ENCODE measurements around the gene RASSF9. TPM values are rescaled to one million over a fixed set of nuclear protein-coding genes. Genes with fewer than 3 reads are reported as not detected.
A peak's percentile ranks its signal among the peaks of the same experiment; 100 is the strongest.

Gene RASSF9
- total RNA-seq, result under 1 TPM; 0.37 to 0.63 TPM
- 0.99 TPM for polyA plus RNA-seq (ENCODE audit: insufficient read depth, low read depth, low replicate concordance)
- long read RNA-seq, donor 1, full-length matches to known transcripts, result 1 of 1 reads
- long read RNA-seq, donor 1, partial matches to known transcripts, result 0 of 1 reads
- long read RNA-seq, donor 1, other reads (novel, unspliced or antisense), result 0 of 1 reads
- long read RNA-seq, donor 2, full-length matches to known transcripts, result 1 of 1 reads
- long read RNA-seq, donor 2, partial matches to known transcripts, result 0 of 1 reads
- long read RNA-seq, donor 2, other reads (novel, unspliced or antisense), result 0 of 1 reads

DNA sequence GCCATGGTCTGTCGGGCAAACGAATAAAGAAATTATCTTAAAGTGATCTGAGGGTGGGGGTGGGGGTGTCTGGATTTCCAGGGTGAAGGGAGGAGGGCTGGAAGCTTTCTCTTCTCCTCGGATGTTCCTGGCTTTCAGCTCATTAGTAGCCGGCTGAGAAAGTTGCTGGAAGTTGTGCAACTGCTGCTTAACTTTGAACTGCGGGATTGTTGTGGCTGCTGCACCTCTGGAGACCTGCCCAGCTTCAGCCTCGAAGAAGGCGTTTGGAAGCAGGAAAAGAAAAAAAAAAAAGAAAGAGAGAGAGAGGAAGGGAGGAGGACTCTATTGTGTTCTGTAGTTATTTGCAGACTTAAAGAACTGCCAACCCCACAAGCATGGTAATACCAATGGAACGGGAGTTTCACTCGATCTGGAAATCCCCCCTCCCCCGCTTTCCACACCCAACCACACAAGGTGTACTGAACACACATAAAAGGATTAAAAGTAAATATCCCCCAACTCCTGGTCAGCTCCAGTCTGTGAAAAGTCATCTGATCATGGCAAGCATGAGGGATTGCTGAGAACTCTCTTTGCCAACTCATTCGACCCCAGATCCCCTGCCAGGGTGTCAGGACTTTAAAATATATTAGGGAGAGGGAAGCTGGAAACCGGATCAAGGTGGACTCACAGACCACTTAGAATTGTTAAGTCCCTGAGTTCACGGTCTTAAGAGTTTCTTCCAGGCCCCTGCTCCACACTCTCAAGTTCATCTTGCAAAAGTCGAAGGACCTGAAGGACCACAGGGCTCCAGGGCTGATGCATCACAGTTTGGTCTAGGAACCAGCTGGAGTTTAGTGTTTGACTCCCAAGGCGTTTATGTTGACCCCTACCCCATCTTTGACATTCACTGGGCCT lies at the start of gene RASSF9:
RASSF9 (minus strand) TSS at position 213 of the 894 bp plus-strand sequence; CDS start at position 5, 208 bp downstream.
- intact Hi-C loops (cut with DNase I; ENCODE audit: low total_unique reads), result no loop called here
- Histone ChIP-seq H3K36me3 (ENCODE audit: low read depth, missing control alignments) (no peaks in the 10 kb centered on the region), H3K27me3 (no peaks in the 10 kb centered on the region), H3K9me3 (no peaks in the 10 kb centered on the region), H3K4me1 (no peaks in the 10 kb centered on the region), H3K27ac (peak within 1 kb of the TSS in 1 of 2 donors; percentile 41), H3K4me3 (peak within 1 kb of the TSS; percentile 11 to 19)
- TF ChIP-seq POLR2A (IDR thresholded peaks at IDR 0.05) (no peak), CTCF (IDR thresholded peaks at IDR 0.05) (no peak)
- peak; percentile 69 for DNase-seq
- WGBS, 2 donors, result 17 to 21% methylated on average over 15 of the region's 15 CpGs

GRCh38 chr12:85883763-85884162 lies 47.6 kb upstream of the RASSF9 start:
- intact Hi-C loops (cut with DNase I; ENCODE audit: low total_unique reads), result no loop called here
- TF ChIP-seq POLR2A (IDR thresholded peaks at IDR 0.05), result no peak
- TF ChIP-seq CTCF (IDR thresholded peaks at IDR 0.05), result no peak
- Histone ChIP-seq H3K27ac (no peak overlapping the region), H3K4me3 (no peak overlapping the region), H3K36me3 (ENCODE audit: low read depth, missing control alignments) (no peaks in the 10 kb centered on the region), H3K4me1 (no peaks in the 10 kb centered on the region), H3K27me3 (no peaks in the 10 kb centered on the region), H3K9me3 (no peaks in the 10 kb centered on the region)
- DNase-seq, result no peak

- no peak overlapping the region for H3K27ac ChIP-seq
- intact Hi-C loops (cut with DNase I; ENCODE audit: low total_unique reads), result no loop called here
- WGBS, 2 donors, result 72 to 82% methylated on average over 3 of the region's 3 CpGs
- no peaks in the 10 kb centered on the region for H3K36me3 ChIP-seq (ENCODE audit: low read depth, missing control alignments)
- DNase-seq, result no peak
- no peaks in the 10 kb centered on the region for H3K27me3 ChIP-seq
- no peak for TF ChIP-seq CTCF (IDR thresholded peaks at IDR 0.05)
- no peak for TF ChIP-seq POLR2A (IDR thresholded peaks at IDR 0.05)
- H3K9me3 ChIP-seq, result no peaks in the 10 kb centered on the region
- H3K4me3 ChIP-seq, result no peak overlapping the region
- H3K4me1 ChIP-seq, result no peaks in the 10 kb centered on the region
Observed at GRCh38 chr12:85877459-85877858, 41.2 kb upstream of the RASSF9 start.

DNA sequence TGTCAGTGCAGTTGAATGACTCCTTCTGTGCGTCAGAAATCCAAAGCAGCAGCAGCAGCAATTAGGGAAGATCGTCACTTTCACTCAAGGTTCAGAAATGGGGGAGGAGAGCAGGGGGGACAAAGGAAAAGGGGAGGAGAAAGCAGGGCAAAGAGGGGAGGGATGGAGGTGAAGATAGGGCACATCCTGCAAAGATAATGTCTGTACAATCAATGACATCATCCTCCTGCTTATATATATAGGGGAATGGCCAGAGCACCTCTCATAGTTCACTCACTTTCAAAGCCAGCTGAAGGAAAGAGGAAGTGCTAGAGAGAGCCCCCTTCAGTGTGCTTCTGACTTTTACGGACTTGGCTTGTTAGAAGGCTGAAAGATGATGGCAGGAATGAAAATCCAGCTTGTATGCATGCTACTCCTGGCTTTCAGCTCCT lies 37.8 kb upstream of the RASSF9 start, which contains the start of gene NTS:
NTS (plus strand) TSS at position 265 of the 431 bp plus-strand sequence; CDS start at position 374, 109 bp downstream.
- H3K9me3 ChIP-seq, result no peaks in the 10 kb centered on the region
- no peaks in the 10 kb centered on the region for H3K27me3 ChIP-seq
- no peak within 1 kb of the TSS for H3K27ac ChIP-seq
- WGBS, 2 donors, result 8 to 23% methylated on average over 3 of the region's 3 CpGs
- no peak for TF ChIP-seq CTCF (IDR thresholded peaks at IDR 0.05)
- no peak for TF ChIP-seq POLR2A (IDR thresholded peaks at IDR 0.05)
- H3K36me3 ChIP-seq (ENCODE audit: low read depth, missing control alignments), result no peaks in the 10 kb centered on the region
- no peak within 1 kb of the TSS for H3K4me3 ChIP-seq
- intact Hi-C loops (cut with DNase I; ENCODE audit: low total_unique reads), result no loop called here
- no peaks in the 10 kb centered on the region for H3K4me1 ChIP-seq
- DNase-seq, result no peak
